ENCODE measurements around the gene ARHGAP32.

The ARHGAP32 gene

DNA sequence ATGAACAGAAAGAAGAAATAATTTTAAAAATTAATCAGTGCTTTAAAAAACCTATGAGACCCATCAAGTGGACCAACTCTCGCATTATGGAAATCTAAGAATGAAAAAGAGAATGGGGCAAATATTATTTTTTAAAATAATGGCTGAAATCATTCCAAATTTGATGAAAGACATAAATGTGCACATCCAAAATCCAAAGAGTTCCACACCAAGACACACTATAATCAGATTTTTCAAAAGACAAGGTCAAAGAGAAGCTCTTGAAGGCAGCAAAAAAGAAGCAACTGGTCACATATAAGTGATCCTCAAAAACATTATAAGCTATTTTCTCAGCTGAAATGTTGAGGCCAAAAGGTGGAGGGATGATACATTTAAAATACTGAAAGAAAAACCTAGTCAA, 85.3 kb downstream of the ARHGAP32 start:
- DNase-seq: no peak

DNA sequence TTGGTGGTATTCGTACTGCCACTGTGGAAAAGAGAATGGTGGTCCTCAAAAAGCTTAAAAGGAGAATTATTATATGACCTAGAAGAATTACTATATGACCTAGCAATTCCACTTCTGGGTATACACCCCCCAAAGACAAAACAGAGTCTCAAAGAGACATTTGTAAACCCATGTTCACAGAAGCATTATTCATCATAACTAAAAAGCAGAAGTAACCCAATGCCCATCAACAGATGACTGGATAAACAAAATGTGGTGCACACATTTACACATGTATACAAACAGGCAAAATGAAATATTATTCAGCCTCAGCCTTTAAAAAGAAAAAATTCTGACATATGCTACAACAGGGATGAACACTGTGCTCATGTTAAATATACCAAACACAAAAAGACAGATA, 89.4 kb downstream of the ARHGAP32 start:
- DNase-seq: no peak

- DNase-seq: no peak
Measured at GRCh38 chr11:129102225-129102624, 89.9 kb downstream of the ARHGAP32 start.

- DNase-seq: no peak
Measured at GRCh38 chr11:129093283-129093682, 98.8 kb downstream of the ARHGAP32 start.

GRCh38 chr11:129090056-129090455, 102.1 kb downstream of the ARHGAP32 start:
- no peak for DNase-seq

GRCh38 chr11:129089279-129089678, 102.8 kb downstream of the ARHGAP32 start:
- no peak for DNase-seq

GRCh38 chr11:129086976-129087375, 105.1 kb downstream of the ARHGAP32 start:
- DNase-seq: no peak

- DNase-seq: no peak
Measured at GRCh38 chr11:129077191-129077590, 114.9 kb downstream of the ARHGAP32 start.

- no peak for DNase-seq
Measured at GRCh38 chr11:129075757-129076156, 116.4 kb downstream of the ARHGAP32 start.

- DNase-seq: no peak
Measured at GRCh38 chr11:129067454-129067853, 124.7 kb downstream of the ARHGAP32 start.

GRCh38 chr11:129066229-129066628, 125.9 kb downstream of the ARHGAP32 start:
- no peak for DNase-seq

- no peak for DNase-seq
Measured at GRCh38 chr11:129063118-129063517, 129.0 kb downstream of the ARHGAP32 start.

DNA sequence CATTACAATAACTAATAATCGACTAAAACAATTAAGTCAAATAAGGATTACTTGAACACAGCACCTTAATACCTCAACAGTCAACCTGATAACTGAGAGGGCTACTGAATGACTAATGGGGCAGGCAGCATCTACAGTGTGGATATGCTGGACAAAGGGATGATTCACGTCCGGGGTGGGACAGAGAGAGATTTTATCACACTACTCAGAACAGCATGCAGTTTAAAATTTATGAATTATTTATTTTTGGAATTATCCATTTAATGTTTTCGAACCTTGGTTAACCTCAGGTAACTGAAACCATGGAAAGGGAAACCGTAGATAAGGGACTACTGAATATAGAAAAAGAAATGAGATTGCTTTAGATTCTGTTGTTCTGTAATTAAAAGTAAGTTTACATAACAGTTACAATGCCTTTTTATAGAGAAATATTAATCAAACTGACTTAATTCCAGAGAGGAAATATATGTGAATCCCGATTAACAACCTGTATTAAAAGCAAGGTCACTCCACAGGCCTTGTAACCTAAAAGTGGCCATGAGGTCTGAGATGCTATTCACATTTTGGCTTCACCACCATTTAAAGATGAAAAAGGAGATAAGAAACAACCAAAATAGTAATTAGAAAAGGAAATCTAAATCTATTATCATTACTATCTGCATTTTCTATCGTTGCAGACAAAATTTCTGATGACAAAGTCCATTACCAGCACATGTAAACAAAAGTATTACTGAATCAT, 130.5 kb downstream of the ARHGAP32 start:
- no peak for DNase-seq

DNA sequence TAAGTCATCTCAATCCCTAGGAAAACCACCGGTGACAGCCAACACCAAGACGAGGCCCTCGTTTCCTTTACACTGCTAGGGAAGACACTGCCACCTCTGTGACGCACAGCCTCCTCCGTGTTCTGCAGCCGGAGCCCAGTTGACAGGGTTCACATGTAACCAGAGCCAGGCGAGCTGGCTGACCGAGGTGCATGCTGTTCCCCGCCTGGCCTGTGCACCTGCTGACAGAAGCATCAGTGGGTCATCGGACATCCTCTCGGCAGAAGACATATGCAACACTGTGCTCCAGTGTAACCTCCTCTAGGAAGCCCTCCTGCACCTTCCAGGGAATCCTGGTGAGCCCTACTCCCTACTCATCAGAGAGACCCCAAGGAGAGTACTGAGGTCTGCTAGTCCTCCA, 135.2 kb downstream of the ARHGAP32 start:
- DNase-seq: no peak

GRCh38 chr11:129055196-129055595, 136.9 kb downstream of the ARHGAP32 start:
- DNase-seq: no peak

GRCh38 chr11:129048911-129049310, 143.2 kb downstream of the ARHGAP32 start:
- no peak for DNase-seq

GRCh38 chr11:129045150-129045549, 147.0 kb downstream of the ARHGAP32 start:
- no peak for DNase-seq

DNA sequence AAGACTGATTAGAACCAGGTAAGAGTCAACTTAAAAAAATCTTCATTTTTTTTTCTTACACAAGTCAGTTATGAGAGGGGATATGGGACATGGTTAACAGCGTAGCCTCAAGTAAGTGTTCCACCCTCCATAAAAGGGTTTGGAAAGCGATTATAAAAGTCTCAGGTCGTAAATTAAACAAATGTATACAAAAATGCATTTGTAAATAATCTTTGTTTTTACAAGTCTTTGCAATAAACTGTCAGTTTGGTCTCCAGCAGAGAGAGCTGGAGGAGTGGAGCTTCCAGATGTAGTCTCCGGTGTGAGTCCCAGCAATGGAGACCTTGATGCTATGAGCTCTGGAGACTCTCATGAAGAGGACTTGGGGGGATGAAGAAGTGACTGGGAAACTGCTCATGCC, 149.6 kb downstream of the ARHGAP32 start:
- DNase-seq: no peak

GRCh38 chr11:129041611-129042018, 150.5 kb downstream of the ARHGAP32 start:
- DNase-seq: no peak

DNA sequence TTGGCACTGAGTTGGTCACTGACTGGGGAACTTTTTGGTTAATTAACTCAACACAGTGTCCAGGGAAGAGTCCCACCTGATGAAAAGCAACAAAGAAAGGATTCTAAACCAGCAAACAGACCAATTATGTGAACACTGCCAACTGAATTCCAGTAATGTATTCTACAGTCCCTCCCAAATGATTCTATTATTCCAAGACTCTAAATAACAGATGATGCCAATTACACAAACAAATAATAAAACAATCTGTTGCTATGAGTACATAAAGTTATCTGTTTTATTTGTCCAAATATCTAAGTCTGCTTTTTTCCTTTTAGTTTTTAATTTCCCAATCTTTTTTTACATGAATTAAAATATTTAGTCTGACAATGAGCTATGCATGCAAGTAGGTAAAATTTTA, 151.2 kb downstream of the ARHGAP32 start:
- DNase-seq: no peak

- no peak for DNase-seq
Measured at GRCh38 chr11:129035244-129035643, 156.9 kb downstream of the ARHGAP32 start.

DNA sequence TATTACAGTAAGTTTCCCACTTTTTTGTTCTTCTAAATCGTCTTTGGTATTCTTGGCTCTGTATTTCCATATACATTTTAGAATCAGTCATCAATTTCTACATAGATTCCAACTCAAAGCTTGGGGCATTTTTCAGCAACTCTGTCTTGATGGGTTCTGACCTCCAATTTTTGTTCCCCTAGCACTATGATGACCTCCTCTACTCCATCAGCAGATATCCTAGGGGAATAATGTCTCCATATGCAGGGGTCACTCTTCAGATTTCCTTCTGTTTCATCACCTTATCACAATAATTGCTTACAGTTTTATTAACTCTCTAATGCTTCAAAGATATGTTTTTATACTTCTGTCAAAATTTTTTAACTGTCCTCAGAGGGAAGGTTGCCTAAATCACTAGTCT, 158.1 kb downstream of the ARHGAP32 start:
- no peak for DNase-seq

GRCh38 chr11:129023968-129024676, 168.0 kb downstream of the ARHGAP32 start:
- no peak for DNase-seq

GRCh38 chr11:129021295-129021694, 170.8 kb downstream of the ARHGAP32 start:
- DNase-seq: no peak

DNA sequence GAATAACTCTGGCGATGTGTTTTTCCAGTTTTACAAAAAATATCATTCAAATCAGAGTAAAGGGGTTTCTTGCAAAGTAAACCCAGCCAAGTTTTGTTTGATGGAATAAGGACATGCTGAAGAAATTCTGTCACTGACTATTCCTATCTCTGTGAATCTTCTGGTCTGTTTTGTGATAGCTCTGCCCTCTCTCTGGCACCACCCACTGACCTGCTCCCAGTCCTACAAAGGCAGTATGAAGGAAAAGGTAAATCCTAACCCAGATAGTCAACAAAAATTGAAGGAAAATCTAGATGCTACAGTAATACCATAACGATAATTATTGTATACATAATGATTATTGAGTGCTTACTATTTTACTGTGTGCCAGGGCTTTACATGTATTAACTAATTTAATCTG, 173.1 kb downstream of the ARHGAP32 start:
- DNase-seq: no peak
